Measurements from ENCODE around the gene EHMT1. TPM values are rescaled to one million over a fixed set of nuclear protein-coding genes. Genes with fewer than 3 reads are reported as not detected.

Gene EHMT1
- total and polyA plus RNA-seq, 2 of the 8 experiments (the other 6 are each of a cell fraction or from before 2014, with no cell fraction given) = 95.7 to 163 TPM

DNA sequence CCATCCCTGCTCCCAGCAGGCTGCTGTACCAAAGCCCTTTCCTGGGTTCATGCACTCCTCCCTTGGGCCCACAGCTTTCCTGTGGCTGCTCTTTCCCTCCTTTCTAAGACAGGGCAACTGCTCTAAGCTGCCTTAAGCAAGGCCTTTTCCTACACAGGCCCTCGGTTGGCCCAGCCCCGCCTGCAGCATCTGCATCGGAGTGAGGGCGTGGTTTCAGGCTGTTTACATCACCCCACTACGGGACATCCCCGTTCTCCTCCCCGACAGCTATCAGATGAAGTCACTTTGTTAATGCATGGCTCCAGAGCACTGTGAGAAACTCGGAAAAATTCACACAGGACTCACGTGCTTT lies 43.5 kb upstream of the EHMT1 start (continued):
- TF ChIP-seq JUND (IDR thresholded peaks at IDR 0.05; ENCODE audit: low read length) = no peak
- TF ChIP-seq, protein P1, sequence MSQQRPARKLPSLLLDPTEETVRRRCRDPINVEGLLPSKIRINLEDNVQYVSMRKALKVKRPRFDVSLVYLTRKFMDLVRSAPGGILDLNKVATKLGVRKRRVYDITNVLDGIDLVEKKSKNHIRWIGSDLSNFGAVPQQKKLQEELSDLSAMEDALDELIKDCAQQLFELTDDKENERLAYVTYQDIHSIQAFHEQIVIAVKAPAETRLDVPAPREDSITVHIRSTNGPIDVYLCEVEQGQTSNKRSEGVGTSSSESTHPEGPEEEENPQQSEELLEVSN (IDR thresholded peaks at IDR 0.05) = no peak
- no peak for TF ChIP-seq RFX5 (IDR thresholded peaks at IDR 0.05; ENCODE audit: borderline replicate concordance, low read depth, low read length)
- no peak for TF ChIP-seq TAF7 (optimal IDR thresholded peaks at IDR 0.05; ENCODE audit: borderline replicate concordance, low read depth, low read length)

Data from H1 (cell line).